HG03575 (cell line): Measurements from ENCODE around the gene TMEM235.
"Not testable (repeated sequence)": the region's sequence is repeated elsewhere in the genome, so short reads cannot be mapped to it uniquely, and the experiment has no call there.

Experiments
- ATAC-seq: cut with Tn5 transposase; IDR thresholded peaks from one replicate; pipeline ENCODE4 v1.9.1; 2021; ENCODE audit not compliant: unreplicated experiment, insufficient number of reproducible peaks, low FRiP score; ENCODE audit errors: extremely low read depth

Gene TMEM235

GRCh38 chr17:78235022-78235421, 3.6 kb downstream of the TMEM235 start:
- ATAC-seq: not testable (repeated sequence)

- no peak for ATAC-seq
Observed at GRCh38 chr17:78235885-78236284, 4.5 kb downstream of the TMEM235 start.

DNA sequence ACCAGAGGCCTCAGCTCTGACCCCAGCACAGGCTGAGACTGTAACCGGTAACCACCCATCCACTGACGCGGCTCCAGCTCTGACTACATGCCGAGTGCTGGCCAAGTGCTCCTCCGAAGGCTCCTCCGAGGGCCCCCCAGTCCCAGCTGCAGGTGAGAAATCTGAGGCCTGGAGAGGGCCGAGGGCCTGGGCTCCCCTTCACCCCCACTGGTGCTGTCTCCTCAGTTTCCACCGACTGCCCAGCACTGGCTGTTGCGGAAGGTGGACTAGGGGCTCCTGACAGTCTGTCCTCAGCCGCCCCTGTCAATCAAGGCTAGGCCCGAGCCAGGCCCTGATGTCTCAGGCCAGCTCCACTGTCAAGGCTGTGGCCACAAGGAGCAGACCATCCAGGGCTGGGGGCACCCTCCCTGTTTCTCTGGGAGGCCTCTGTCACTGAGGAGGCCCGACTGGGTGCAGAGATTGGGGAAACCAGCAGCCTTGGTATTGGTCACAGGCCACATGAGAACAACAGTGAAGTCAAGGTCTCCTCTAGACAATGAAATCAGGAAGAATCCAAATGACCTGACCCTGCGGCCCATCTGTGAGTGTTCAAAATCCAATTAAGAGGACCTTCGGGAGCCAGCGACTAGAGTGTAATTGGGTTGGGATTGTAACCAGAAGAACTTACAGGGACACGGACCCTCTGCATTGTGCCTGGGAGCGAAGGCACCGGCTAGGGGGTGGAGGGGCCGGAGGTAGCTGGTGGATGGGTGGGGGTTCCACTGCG, 5.1 kb downstream of the TMEM235 start:
- no peak for ATAC-seq

DNA sequence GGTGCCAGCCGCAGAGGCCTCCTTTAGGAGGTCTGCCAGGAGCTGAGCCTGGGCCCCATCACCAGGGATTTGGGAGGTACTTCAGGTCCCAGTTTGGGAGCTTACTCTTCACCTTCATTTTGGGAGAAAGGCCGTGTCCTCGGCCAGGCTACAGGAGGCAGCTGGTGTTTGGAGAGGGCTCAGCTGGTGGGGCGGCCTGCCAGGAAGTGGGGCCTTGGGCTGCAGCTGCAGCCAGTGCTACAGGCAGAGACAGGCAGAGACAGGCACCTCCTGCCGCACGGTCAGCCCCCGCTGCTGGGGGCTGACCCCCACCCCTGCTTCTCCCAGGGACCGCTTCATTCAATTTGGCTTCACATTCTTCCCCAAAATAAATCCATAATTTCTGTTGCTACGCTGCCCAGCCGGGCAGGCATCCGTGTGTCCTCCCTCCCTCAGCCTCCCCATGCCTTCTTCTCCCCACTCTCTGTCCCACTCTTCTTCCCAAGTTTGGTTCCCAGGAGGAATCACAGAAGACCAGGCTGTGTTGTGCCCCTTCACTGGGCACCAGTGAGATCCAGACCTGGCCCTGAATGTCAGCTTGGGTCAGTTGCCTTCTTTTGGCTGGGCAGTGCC, 6.1 kb downstream of the TMEM235 start:
- no peak for ATAC-seq

DNA sequence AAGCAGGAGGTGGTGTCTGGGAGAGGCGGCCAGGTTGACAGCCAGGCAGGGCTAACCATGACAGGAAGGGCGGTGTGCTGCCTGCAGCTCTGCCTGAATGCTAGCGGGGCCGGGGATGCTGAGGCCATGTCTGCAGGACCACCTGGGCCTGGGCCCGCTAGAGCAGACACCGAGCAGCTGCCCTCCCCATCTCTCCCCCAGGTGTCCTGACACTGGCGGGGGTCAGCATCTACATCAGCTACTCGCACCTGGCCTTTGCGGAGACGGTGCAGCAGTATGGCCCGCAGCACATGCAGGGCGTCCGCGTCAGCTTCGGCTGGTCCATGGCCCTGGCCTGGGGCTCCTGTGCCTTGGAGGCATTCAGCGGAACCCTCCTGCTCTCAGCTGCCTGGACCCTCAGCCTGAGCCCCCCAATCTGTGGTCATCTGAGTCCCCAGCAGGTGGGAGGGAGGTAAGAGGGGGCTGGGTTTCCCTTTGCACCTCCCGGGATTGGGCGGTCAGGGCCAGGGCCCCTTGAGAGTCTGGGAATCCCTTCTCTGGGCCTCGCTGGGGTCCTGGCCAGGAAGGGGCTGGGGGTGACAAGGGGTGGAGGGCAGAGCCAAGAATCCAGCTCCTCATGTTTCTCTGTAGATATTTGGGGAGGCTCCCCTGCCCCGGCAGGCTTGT, 7.5 kb downstream of the TMEM235 start:
- ATAC-seq: no peak

DNA sequence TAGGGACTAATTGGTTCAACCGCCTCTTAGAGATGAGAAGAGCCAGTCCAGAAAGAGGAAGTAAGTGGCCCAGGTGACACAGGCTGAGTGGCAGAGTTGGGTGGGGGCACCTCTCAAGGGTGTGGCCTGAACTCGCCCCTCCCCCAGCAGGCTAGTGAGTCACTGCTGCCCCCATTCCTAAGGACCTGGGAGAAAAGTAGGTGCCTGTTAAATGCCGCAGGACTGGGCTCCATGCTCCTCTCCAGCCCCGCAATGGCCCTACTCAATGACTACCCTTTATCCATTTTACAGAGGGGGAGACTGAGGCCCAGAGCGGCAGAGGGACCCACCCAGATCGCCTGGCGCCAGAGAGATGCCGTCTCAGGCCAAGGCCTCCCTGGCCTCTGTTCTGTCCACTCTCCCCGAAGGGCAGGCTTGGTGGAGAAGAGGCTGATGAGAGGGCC, 8.1 kb downstream of the TMEM235 start:
- ATAC-seq: no peak

GRCh38 chr17:78240012-78240655, 8.7 kb downstream of the TMEM235 start:
- ATAC-seq: no peak

DNA sequence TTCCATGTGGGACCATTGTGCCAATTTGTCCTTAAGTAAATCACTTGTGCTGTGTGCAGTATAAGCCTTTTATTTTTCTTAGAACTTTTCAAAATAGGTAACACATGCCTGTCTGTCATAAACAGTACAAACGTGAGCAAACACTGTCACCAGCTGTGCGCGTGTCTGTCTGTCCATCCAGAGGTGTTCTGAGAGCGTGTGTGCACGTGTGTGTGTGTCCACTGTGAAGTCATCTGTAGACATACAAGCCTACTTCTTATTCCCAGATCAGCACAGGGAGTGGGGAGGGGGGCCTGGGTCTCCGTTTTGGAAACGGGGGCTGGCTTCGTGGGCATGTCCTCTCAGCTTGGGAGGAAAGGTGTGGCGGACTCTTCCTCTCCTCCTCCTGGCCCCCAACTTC, 9.4 kb downstream of the TMEM235 start:
- ATAC-seq: no peak

GRCh38 chr17:78241277-78242023, 10.0 kb downstream of the TMEM235 start:
- ATAC-seq: no peak

DNA sequence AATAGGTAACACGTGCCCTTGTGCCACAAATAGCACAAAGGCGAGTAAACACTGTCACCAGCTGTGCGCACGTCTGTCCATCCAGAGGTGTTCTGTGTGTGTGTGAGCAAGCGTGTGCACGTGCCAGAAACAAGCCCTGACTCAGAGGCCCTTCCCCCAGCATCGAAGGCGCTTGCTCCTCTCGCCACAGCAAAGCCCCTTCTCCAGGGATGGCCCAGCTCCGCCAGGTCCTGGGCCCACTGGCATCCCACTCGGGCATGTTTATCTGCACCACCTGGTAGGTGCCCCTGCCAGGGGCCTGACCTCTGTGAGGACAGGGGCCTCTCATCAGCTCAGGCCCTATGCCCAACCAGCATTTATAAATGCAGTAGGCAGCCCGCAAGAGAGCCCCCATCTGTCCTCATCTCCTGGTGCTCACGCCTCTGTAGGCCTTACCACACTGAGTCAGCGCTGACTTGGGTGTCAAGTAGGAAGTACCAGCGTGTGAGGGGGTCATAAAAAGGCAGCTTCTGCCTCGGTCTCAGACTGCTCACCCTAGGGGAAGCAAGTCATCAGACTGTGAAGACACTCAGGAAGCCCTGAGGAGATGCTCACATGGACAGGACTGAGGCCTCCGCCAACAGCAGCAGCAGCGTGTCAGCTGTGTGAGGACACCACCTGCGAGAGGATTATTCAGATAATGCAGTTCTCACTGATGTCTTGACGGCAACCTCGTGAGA, 10.8 kb downstream of the TMEM235 start:
- ATAC-seq: no peak

- no peak for ATAC-seq
Observed at GRCh38 chr17:78247304-78247703, 15.9 kb downstream of the TMEM235 start.

GRCh38 chr17:78248051-78248914, 16.9 kb downstream of the TMEM235 start:
- ATAC-seq: no peak

- no peak for ATAC-seq
Observed at GRCh38 chr17:78249074-78249817, 17.8 kb downstream of the TMEM235 start.

DNA sequence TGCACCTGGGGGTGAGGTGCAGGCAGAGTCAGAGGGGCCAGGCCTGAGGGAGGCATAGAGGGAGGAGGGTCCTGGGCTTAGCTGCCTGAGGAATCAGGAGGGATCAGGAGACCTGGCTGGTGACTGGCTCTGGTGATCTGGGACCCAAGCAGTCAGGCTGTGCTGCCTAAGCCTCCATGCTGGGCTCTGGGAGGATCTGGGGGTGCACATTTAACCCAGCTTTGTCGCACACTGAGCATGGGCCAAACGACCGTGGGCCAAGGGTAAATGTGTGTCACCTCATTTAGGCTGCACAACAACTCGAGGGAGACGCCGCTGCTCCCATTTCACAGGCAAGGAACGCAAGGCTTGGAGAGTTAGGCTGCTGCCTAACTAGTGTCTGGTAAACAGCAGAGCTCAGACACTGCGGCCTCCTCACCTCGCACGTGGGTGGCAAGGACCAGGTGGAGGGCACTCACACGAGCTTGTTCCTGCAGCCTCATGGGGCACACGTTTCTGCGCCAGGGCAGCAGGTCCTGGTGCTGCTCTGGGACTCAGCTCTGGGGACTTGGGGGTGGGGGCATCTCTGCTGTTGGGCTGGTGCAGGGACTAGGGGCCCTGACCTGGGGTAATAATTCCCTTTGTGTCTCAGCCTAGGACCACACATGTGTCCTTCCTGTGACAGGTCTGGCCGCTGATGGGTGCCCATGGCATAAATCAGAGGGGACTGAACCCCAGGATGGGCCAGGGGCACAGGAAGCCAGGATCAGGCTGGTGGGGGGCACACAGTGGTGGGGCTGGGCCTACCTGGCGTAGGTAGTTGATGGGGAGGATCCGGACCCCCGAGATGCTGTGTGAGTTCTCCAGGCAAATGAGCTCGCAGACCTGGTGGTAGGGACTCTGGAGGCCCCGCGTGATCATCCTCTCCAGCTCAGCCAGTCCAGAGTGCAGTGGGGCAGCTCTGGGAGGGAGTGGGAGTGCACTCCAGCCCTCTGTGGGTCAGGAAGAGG, 18.7 kb downstream of the TMEM235 start:
- ATAC-seq: no peak

GRCh38 chr17:78250891-78251772, 19.7 kb downstream of the TMEM235 start:
- no peak for ATAC-seq
